Left lung (tissue), 10 donors: Measurements from ENCODE around the gene CCDC85C. TPM values are rescaled to one million over a fixed set of nuclear protein-coding genes. Genes with fewer than 3 reads are reported as not detected.

ENCODE experiments used
- ATAC-seq: fragments of 200-7000 bp; cut with Tn5 transposase; one replicate; pipeline ENCODE4 v1.9.1; 2020; ENCODE audit warnings: moderate library complexity
- DNase-seq, 4 donors: peaks; one replicate each; pipeline ENCODE4 v3.0.0-alpha.2; 2013 to 2020
- H3K27ac ChIP-seq, 2 donors: fragments of 200-600 bp; sonication (generic) in 1 of 2; one replicate each; pipeline versions ENCODE4 v1.5.0 to v1.8.0; 2020 to 2021
- H3K27me3 ChIP-seq, 2 donors: fragments of 200-600 bp; sonication (generic) in 1 of 2; one replicate each; pipeline versions ENCODE4 v1.5.0 to v1.8.0; 2020 to 2021
- H3K36me3 ChIP-seq, 2 donors: fragments of 200-600 bp; sonication (generic) in 1 of 2; one replicate each; pipeline versions ENCODE4 v1.5.0 to v1.8.0; 2020 to 2021
- H3K4me1 ChIP-seq, 2 donors: fragments of 200-600 bp; one replicate each; pipeline ENCODE4 v1.8.0; 2021
- H3K4me3 ChIP-seq, 2 donors: fragments of 200-600 bp; sonication (generic) in 1 of 2; one replicate each; pipeline versions ENCODE4 v1.5.0 to v1.8.0; 2020 to 2021; ENCODE audit warnings: mild to moderate bottlenecking in 1 of 2
- H3K9me3 ChIP-seq, 2 donors: fragments of 200-600 bp; sonication (generic) in 1 of 2; one replicate each; pipeline versions ENCODE4 v1.5.0 to v1.8.0; 2020 to 2021
- intact Hi-C, 2 donors: fragments of 100-400 bp; cut with DNase I; formaldehyde crosslinking; loops; one replicate each; pipeline versions ENCODE4 v1.11.2 to v1.14.2; 2022
- polyA plus RNA-seq, 6 donors: library from polyadenylated mRNA; unstranded; fragments of 120-200 nt; gene quantifications; one replicate each; pipeline ENCODE4 v1.2.1, GENCODE V29; 2013; ENCODE audit not compliant: insufficient read length in 6 of 6
- total RNA-seq, 2 donors: library from RNA; stranded (reverse); fragmentation: NEBNext Ultra II Directional; extraction: Animal tissue kit (Norgen Biotek cat#: 25700); gene quantifications; one replicate each; pipeline ENCODE4 v1.2.1, GENCODE V29; 2021
- TF ChIP-seq, protein P1 (sequence below), 2 donors: fragments of 200-600 bp; sonication (generic) in 1 of 2; IDR thresholded peaks; one replicate each; pipeline versions ENCODE4 v1.5.0 to v1.8.0; 2021; ENCODE audit warnings: antibody characterized with exemption in 2 of 2
- donor health status: DM: no; HTN: yes; CAD: no.
- donor health status: DM: no; HTN: no; CAD: no.

CCDC85C gene
- total and polyA plus RNA-seq, 8 donors, result 6.3 to 19.0 (median 13.2) TPM

DNA sequence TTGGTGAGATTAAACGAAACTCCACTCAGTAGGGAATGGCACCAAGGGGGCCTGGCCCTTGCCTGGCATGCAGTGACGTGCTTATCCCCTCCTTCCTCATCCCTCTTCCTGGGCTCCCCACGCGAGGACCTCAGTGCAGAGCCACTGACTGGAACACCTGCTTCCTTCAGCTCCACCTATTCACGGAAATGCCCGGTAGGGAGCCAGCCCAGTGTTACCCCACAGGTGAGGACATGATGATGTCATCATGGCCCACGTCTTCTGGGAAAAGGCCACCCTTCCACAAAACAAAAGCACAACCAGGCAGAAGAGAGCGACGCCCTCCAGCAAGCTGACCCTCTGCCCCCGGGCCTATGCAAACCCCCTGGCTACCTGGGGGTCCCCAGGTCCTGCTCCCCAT is 42.1 kb downstream of the CCDC85C start:
- TF ChIP-seq, protein P1, sequence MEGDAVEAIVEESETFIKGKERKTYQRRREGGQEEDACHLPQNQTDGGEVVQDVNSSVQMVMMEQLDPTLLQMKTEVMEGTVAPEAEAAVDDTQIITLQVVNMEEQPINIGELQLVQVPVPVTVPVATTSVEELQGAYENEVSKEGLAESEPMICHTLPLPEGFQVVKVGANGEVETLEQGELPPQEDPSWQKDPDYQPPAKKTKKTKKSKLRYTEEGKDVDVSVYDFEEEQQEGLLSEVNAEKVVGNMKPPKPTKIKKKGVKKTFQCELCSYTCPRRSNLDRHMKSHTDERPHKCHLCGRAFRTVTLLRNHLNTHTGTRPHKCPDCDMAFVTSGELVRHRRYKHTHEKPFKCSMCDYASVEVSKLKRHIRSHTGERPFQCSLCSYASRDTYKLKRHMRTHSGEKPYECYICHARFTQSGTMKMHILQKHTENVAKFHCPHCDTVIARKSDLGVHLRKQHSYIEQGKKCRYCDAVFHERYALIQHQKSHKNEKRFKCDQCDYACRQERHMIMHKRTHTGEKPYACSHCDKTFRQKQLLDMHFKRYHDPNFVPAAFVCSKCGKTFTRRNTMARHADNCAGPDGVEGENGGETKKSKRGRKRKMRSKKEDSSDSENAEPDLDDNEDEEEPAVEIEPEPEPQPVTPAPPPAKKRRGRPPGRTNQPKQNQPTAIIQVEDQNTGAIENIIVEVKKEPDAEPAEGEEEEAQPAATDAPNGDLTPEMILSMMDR (IDR thresholded peaks at IDR 0.05), result no peak
- H3K27me3 ChIP-seq, result no peaks in the 10 kb centered on the region
- H3K9me3 ChIP-seq, result no peaks in the 10 kb centered on the region
- ATAC-seq (no peak), DNase-seq (no peak)
- H3K4me3 ChIP-seq, result no peak overlapping the region
- intact Hi-C loops, result loop anchor here in 1 of 2 donors (10.0 kb wide), 1 partner anchor 63 kb away; no protein-coding TSS in a partner anchor
- H3K27ac ChIP-seq, result no peak overlapping the region
- peaks cover 11 to 35% of the 10 kb centered on the region in 2 donors for H3K4me1 ChIP-seq
- no peaks in the 10 kb centered on the region for H3K36me3 ChIP-seq

DNA sequence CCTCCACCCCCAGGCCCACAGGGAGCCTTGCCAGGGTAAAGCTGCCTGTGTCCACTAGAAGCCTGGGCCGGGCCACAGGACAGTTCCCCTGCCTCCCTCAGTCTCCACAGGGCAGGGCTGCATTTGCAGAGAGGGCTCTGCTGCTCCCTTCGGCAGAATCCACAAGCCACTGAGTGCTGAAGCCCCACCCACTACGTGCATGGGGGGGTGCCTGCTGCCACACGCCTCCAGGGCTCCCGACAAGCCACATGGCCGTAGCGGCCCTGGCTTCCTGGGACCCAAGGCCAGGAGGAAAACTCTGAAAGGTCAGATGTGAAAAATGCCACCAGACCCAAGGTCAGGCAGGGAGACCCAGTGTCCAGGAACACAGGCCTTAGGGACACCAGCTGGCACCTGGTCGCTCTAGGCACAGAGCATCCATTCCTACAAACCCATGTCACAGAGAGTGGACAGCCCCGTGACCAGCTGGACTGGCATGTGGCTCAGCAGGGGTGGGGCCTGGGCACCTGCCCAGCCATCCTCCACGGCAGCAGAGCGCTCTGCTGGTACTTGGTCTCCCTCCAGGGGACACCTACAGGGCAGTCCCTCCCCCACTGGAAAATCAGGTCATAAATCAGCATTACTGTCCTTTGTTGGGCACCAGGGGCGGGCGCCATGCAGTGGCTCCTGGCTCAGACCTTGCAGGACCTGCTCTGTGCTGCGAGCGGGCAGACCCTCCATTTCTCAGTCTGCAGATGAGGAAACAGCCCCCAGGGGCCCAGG is 42.9 kb downstream of the CCDC85C start:
- intact Hi-C loops, result loop anchor here in 1 of 2 donors (10.0 kb wide), 1 partner anchor 64 kb away; no protein-coding TSS in a partner anchor
- H3K9me3 ChIP-seq, result no peaks in the 10 kb centered on the region
- H3K27me3 ChIP-seq, result no peaks in the 10 kb centered on the region
- no peak overlapping the region for H3K4me3 ChIP-seq
- TF ChIP-seq, protein P1 (IDR thresholded peaks at IDR 0.05), result no peak
- DNase-seq, result no peak
- peaks cover 11 to 33% of the 10 kb centered on the region in 2 donors for H3K4me1 ChIP-seq
- peak; percentile 29 for ATAC-seq
- no peak overlapping the region for H3K27ac ChIP-seq
- H3K36me3 ChIP-seq, result no peaks in the 10 kb centered on the region

DNA sequence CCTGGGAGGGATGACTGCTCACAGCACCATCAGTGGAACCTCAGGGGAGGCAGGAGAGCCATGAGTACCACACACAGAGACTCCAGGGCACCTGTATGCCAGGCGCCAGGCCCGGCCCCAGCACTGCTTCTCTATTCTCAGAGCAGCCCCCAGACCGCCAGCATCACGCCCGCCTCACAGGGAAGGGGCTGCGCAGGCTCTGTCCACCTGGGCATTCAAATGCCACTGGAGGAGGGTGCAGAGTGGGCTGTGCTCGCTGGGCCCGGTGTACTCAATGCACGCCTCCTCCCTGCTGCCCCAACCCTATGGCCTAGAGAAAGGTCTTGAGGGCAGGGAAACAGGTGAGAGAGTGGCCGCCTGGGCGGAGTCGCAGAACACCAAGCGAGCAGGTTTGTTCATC is 43.6 kb downstream of the CCDC85C start:
- DNase-seq, result no peak
- no peak overlapping the region for H3K4me3 ChIP-seq
- TF ChIP-seq, protein P1 (IDR thresholded peaks at IDR 0.05), result no peak
- no peaks in the 10 kb centered on the region for H3K36me3 ChIP-seq
- ATAC-seq, result no peak
- H3K9me3 ChIP-seq, result no peaks in the 10 kb centered on the region
- H3K4me1 ChIP-seq, result peaks cover 11 to 28% of the 10 kb centered on the region in 2 donors
- H3K27ac ChIP-seq, result no peak overlapping the region
- no peaks in the 10 kb centered on the region for H3K27me3 ChIP-seq
- intact Hi-C loops, result loop anchor here in 1 of 2 donors (10.0 kb wide), 1 partner anchor 64 kb away; no protein-coding TSS in a partner anchor

DNA sequence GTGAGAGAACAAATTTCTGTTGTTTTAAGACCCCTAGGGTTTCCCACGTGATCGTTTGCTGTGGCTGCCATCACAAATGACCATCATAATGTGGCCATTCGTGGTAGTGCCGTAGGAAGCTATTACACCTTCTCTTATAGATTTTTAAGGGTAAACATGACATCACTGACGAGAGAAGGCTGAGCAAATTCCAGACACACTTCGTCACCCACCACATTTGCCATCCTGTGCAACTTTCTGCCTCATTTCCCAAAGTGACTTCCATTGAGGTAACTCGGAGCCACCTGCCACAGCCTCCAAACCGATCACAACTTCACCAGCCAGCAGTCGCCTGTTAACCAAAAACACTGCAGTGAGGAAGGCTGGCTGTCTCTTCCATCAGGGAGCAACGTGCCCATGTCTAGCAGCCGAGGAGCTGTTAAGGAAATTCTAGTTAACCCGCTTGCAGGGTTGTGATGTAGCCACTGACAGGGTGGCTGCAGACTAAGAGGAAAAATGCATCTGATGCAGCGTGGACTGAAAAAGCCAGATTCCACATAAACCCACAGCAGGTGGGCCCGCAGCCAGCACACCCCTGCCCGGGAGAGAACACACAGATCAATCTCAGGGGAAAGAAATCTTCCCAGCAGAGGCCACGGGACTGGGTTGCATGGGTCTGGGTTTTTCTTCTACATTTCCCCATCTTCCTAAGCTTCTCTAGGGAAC is 44.6 kb downstream of the CCDC85C start:
- no peaks in the 10 kb centered on the region for H3K36me3 ChIP-seq
- H3K27ac ChIP-seq, result no peak overlapping the region
- TF ChIP-seq, protein P1 (IDR thresholded peaks at IDR 0.05), result no peak
- no peak for DNase-seq
- intact Hi-C loops, result no loop called here
- peaks cover 10 to 27% of the 10 kb centered on the region in 2 donors for H3K4me1 ChIP-seq
- H3K9me3 ChIP-seq, result no peaks in the 10 kb centered on the region
- ATAC-seq, result no peak
- H3K27me3 ChIP-seq, result no peaks in the 10 kb centered on the region
- H3K4me3 ChIP-seq, result no peak overlapping the region

DNA sequence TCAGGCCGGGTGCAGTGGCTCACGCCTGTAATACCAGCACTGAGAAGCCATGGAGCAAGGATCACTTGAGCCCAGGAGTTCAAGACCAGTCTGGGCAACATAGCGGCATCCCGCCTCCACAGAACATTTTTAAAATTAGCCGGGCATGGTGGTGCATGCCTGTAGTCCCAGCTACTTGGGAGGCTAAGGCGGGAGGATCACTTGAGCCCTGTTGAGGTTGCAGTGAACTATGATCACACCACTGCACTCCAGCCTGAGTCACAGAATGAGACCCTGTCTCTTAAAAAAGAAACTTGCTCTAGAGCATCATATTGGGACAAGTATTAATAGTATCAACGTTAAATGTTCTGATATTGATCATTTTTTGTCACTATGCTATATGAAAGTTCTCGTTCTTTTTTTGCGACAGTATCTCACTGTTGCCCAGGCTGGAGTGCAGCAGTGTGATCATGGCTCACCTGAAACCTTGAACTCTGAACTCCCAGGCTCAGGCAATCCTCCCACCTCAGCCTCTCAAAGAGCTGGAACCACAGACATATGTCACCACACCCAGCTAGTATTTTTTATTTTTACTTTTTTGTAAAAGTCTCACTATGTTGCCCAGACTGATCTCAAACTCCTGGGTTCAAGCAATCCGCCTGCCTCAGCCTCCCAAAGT is 47.7 kb downstream of the CCDC85C start:
- H3K27me3 ChIP-seq, result no peaks in the 10 kb centered on the region
- ATAC-seq, result no peak
- H3K4me3 ChIP-seq, result no peak overlapping the region
- no peaks in the 10 kb centered on the region for H3K36me3 ChIP-seq
- TF ChIP-seq, protein P1 (IDR thresholded peaks at IDR 0.05), result no peak
- H3K27ac ChIP-seq, result no peak overlapping the region
- no peak for DNase-seq
- peaks cover 0 to 8% of the 10 kb centered on the region in 2 donors for H3K4me1 ChIP-seq
- intact Hi-C loops, result no loop called here
- no peaks in the 10 kb centered on the region for H3K9me3 ChIP-seq
